22Rv1 (cell line): ENCODE results near the gene LSM2.

ENCODE experiments used
- H3K27ac ChIP-seq: fragments of 450-650 bp; 2 replicates; pipeline ENCODE4 v1.5.1; 2017
- CTCF ChIP-seq: fragments of 450-650 bp; IDR thresholded peaks from 2 replicates; pipeline ENCODE4 v1.5.1; 2017; ENCODE audit warnings: mild to moderate bottlenecking
- ZFX ChIP-seq: fragments of 450-650 bp; IDR thresholded peaks from 2 replicates; pipeline ENCODE4 v1.6.1; 2017; ENCODE audit warnings: antibody characterized with exemption, borderline replicate concordance

The LSM2 gene

GRCh38 chr6:31765910-31766794 lies 40.6 kb downstream of the LSM2 start:
- TF ChIP-seq CTCF (no peak), ZFX (no peak)
- H3K27ac ChIP-seq = no peak overlapping the region

GRCh38 chr6:31765559-31765909 lies 41.2 kb downstream of the LSM2 start:
- H3K27ac ChIP-seq = no peak overlapping the region
- no peak for TF ChIP-seq CTCF
- no peak for TF ChIP-seq ZFX

GRCh38 chr6:31764198-31764597 lies 42.6 kb downstream of the LSM2 start:
- no peak for TF ChIP-seq ZFX
- TF ChIP-seq CTCF = no peak
- H3K27ac ChIP-seq = peak overlapping the region; percentile 23; the same call in 1 of the 2 replicates

DNA sequence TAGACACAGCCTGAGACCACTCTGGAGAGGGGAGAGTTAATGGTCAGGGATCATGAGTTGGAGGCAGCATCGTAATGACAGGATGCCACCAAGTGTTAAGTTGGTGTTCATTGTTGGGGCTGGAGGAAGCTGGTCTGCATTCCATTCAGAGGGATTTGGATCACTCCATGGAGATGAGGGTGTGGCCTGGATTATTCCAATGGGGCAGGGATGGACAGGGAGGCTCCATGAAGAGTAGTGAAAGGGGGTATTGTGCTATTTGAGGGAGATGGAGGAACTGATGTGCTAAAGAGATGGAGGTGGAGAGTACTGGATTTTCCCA lies 43.2 kb downstream of the LSM2 start:
- TF ChIP-seq ZFX = no peak
- TF ChIP-seq CTCF = no peak
- H3K27ac ChIP-seq = peak overlapping the region; percentile 23; the same call in 1 of the 2 replicates

DNA sequence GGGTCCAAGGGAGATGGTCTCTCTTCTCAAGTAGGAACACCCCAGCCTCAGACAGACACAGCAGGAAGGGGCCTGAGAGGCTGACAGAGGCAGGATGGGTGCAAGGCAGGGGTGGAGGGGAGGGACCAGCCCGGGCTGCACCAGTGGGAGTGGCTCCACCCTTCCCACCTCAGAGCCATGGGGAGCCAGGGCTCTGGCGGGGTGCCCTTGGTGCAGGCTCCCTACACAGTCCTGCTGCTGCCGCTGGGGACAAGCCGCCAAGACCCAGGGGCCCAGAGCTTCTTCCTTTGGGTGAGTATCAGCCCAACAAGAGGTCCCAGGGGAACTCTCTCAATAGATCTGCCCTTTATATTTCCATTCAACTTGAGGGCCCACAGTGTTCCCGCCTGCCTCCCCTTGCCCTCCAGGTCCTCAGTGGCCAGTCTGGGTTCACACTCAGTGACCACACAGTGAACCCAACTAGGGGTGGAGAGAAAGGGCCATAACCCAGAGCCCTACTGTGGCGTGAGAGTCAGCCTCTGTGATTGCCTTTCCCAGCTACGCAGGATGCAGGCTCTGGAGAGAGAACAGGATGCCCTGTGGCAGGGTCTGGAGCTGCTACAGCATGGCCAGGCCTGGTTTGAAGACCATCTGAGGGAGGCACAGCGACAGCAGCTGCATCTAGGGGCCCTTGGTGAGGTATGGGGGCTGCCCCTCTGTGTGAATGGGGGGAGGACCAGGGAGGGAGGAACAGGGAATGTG lies 43.7 kb downstream of the LSM2 start:
- TF ChIP-seq ZFX = no peak
- TF ChIP-seq CTCF = no peak
- H3K27ac ChIP-seq = peak overlapping the region; percentile 23; the same call in 1 of the 2 replicates

GRCh38 chr6:31762356-31762755 lies 44.4 kb downstream of the LSM2 start, which contains the start of gene SAPCD1:
TSS of gene SAPCD1 (plus strand) at chr6:31762656. CDS start at chr6:31763055, 399 bp downstream.
- TF ChIP-seq ZFX = no peak
- TF ChIP-seq CTCF = no peak

DNA sequence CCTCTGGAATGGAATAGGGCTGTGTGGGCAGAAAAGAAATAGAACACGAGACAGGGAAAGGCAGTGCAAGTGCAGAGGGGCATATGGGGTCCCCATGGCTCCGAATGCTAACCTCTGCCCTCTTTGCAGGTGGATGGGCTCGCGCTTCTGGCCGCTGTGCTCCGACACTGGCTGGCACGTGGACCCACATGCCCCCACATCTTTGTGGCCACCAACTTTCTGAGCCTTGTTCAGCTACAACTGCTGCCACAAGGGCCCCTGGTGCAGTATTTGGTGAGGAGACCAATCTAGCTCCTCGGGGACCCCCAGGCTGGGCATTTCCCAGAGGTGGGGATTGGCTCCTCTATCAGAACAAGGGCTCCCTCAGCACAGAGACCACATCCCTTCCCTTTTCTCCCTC lies 45.4 kb downstream of the LSM2 start:
- TF ChIP-seq CTCF (no peak), ZFX (no peak)
- H3K27ac ChIP-seq = no peak overlapping the region

More at GRCh38 chr6:31762356-31762755, 44.4 kb downstream of the LSM2 start, which contains the start of gene SAPCD1:
- H3K27ac ChIP-seq = peak within 1 kb of the TSS; percentile 23; the same call in 1 of the 2 replicates
